ENCODE results near the gene KIAA0825.

DNA sequence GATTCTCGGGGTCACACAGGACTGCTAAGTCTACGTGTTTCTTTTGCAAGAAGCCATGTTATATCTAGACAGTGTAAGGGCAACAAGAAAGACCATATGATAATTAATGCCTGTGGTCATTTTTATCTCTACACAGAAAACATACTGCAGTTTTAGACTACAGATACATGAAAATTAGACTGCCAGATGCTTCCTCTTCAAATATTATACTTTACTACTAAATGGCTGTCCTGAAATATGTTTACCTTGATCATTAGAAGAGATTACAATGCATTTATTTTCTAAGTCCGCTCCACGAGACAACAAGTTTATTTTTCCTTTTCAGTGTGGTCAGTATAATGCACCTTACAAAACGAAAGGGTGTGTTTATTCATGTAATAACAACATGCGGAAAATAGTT lies 147.6 kb downstream of the KIAA0825 start:
- TF ChIP-seq LEF1 (IDR thresholded peaks at IDR 0.05; ENCODE audit: borderline replicate concordance) (no peak), FOXM1 (IDR thresholded peaks at IDR 0.05; ENCODE audit: borderline replicate concordance) (no peak), ZNF384 (IDR thresholded peaks at IDR 0.05) (no peak), BHLHE40 (IDR thresholded peaks at IDR 0.05; ENCODE audit: borderline replicate concordance) (no peak)
